HepG2 (cell line): ENCODE results near the gene RBSN. TPM values are rescaled to one million over a fixed set of nuclear protein-coding genes. Genes with fewer than 3 reads are reported as not detected.
A peak's percentile ranks its signal among the peaks of the same experiment; 100 is the strongest.

Experiments used
- ARNT2 ChIP-seq: sonication (generic); formaldehyde crosslinking; IDR thresholded peaks from 2 replicates; pipeline ENCODE4 v1.8.0; 2022; ENCODE audit warnings: mild to moderate bottlenecking, low read depth, missing genetic modification reagents, moderate library complexity
- CENPX ChIP-seq: sonication (generic); formaldehyde crosslinking; IDR thresholded peaks from 2 replicates; pipeline ENCODE4 v1.9.0; 2021; ENCODE audit warnings: mild to moderate bottlenecking, missing genetic modification reagents, moderate library complexity
- ERF ChIP-seq: IDR thresholded peaks from 2 replicates; pipeline ENCODE4 v1.6.1; 2018; ENCODE audit warnings: missing biosample characterization, missing genetic modification reagents
- FOXK1 ChIP-seq: sonication (generic); formaldehyde crosslinking; IDR thresholded peaks from 2 replicates; pipeline ENCODE4 v1.4.0; 2020; ENCODE audit warnings: low read depth, missing genetic modification reagents, borderline replicate concordance
- HOXA9 ChIP-seq: sonication (generic); formaldehyde crosslinking; IDR thresholded peaks from 2 replicates; pipeline ENCODE4 v1.8.1; 2022; ENCODE audit warnings: missing genetic modification reagents, mild to moderate bottlenecking, moderate library complexity, borderline replicate concordance
- KDM6A ChIP-seq: IDR thresholded peaks from 2 replicates; pipeline ENCODE4 v1.6.1; 2016; ENCODE audit warnings: low read depth
- NBN ChIP-seq: fragments of 450-650 bp; conservative IDR thresholded peaks from 2 replicates; pipeline ENCODE4 v1.6.1; 2017
- NCOA5 ChIP-seq: sonication (generic); formaldehyde crosslinking; IDR thresholded peaks from 2 replicates; pipeline ENCODE4 v1.4.0; 2020; ENCODE audit warnings: missing genetic modification reagents
- NFIB ChIP-seq: sonication (generic); formaldehyde crosslinking; IDR thresholded peaks from 2 replicates; pipeline ENCODE4 v1.9.0; 2021; ENCODE audit warnings: missing genetic modification reagents, mild to moderate bottlenecking, borderline replicate concordance
- NR2C2 ChIP-seq: sonication (generic); formaldehyde crosslinking; IDR thresholded peaks from 2 replicates; pipeline ENCODE4 v1.4.0; 2020; ENCODE audit warnings: missing genetic modification reagents, mild to moderate bottlenecking, moderate library complexity, borderline replicate concordance
- NR2F2 ChIP-seq: IDR thresholded peaks from 2 replicates; pipeline ENCODE4 v1.6.1; 2012; ENCODE audit warnings: low read depth, inconsistent platforms, borderline replicate concordance
- POLR2AphosphoS5 ChIP-seq: IDR thresholded peaks from 2 replicates; pipeline ENCODE4 v1.6.1; 2012; ENCODE audit warnings: low read depth, low read length
- SETDB1 ChIP-seq: sonication (generic); formaldehyde crosslinking; IDR thresholded peaks from 2 replicates; pipeline ENCODE4 v1.5.1; 2020; ENCODE audit warnings: missing genetic modification reagents, mild to moderate bottlenecking, borderline replicate concordance
- SOX5 ChIP-seq: IDR thresholded peaks from 2 replicates; pipeline ENCODE4 v1.6.1; 2016; ENCODE audit warnings: borderline replicate concordance
- SP1 ChIP-seq, 2 experiments: fragments of 450-650 bp in 1 of 2; sonication (generic) in 1 of 2; formaldehyde crosslinking in 1 of 2; IDR thresholded peaks; 2 replicates each; pipeline versions ENCODE4 v1.4.0 to v1.6.1; 2016 to 2020; ENCODE audit warnings: missing genetic modification reagents in 1 of 2
- ZKSCAN1 ChIP-seq: fragments of 150-350 bp; IDR thresholded peaks from 2 replicates; pipeline ENCODE4 v1.6.1; 2014; ENCODE audit warnings: low read length
- ZNF232 ChIP-seq: sonication (generic); formaldehyde crosslinking; IDR thresholded peaks from 2 replicates; pipeline ENCODE4 v1.4.0; 2020; ENCODE audit warnings: missing genetic modification reagents, borderline replicate concordance
- ZNF337 ChIP-seq: sonication (generic); formaldehyde crosslinking; IDR thresholded peaks from 2 replicates; pipeline ENCODE4 v1.5.1; 2020; ENCODE audit warnings: missing genetic modification reagents, low read depth, mild to moderate bottlenecking, borderline replicate concordance
- ZNF598 ChIP-seq: sonication (generic); formaldehyde crosslinking; IDR thresholded peaks from 2 replicates; pipeline ENCODE4 v1.5.1; 2020; ENCODE audit warnings: mild to moderate bottlenecking, missing genetic modification reagents, borderline replicate concordance
- ZZZ3 ChIP-seq: sonication (generic); formaldehyde crosslinking; IDR thresholded peaks from 2 replicates; pipeline ENCODE4 v1.4.0; 2020; ENCODE audit warnings: missing genetic modification reagents, mild to moderate bottlenecking, borderline replicate concordance
- polyA plus RNA-seq, 8 experiments: library from polyadenylated mRNA; depleted of rRNA in 3 of 8; stranded (reverse) in 7 of 8; unstranded in 1 of 8; fragments of >200 nt; fragmentation: Illumina TruSeq in 4 of 8; extraction: Trizol in 4 of 8; gene quantifications; 2 replicates each; pipeline versions ENCODE4 v1.2.1 to v1.2.3, GENCODE V29; 2011 to 2016; ENCODE audit warnings: low read depth in 4 of 8, missing spikeins in 1 of 8, mixed read lengths in 1 of 8; ENCODE audit not compliant: insufficient read depth in 1 of 8
- total RNA-seq, 5 experiments: library from RNA; depleted of rRNA; stranded (reverse); fragments of >200 nt; fragmentation: Illumina TruSeq; extraction: Trizol; gene quantifications; 2 replicates each; pipeline ENCODE4 v1.2.3, GENCODE V29; 2016; ENCODE audit warnings: low read depth in 1 of 5
- TF ChIP-seq, protein P1 (sequence below): sonication (generic); formaldehyde crosslinking; IDR thresholded peaks from 2 replicates; pipeline ENCODE4 v1.8.1; 2022; ENCODE audit warnings: low read depth, mild to moderate bottlenecking, missing genetic modification reagents
- TF ChIP-seq, protein P2 (sequence below): sonication (generic); formaldehyde crosslinking; IDR thresholded peaks from 2 replicates; pipeline ENCODE4 v1.8.1; 2022; ENCODE audit warnings: mild to moderate bottlenecking, missing genetic modification reagents
- TF ChIP-seq, protein P3 (sequence below): IDR thresholded peaks from 2 replicates; pipeline ENCODE4 v1.6.1; 2016; ENCODE audit warnings: missing genetic modification reagents, missing compliant biosample characterization
- TF ChIP-seq, protein P4 (sequence below): sonication (generic); formaldehyde crosslinking; IDR thresholded peaks from 2 replicates; pipeline ENCODE4 v1.4.0; 2020; ENCODE audit warnings: mild to moderate bottlenecking, low read depth, missing genetic modification reagents
- TF ChIP-seq, protein P5 (sequence below): sonication (generic); formaldehyde crosslinking; IDR thresholded peaks from 2 replicates; pipeline ENCODE4 v1.8.0; 2022; ENCODE audit warnings: mild to moderate bottlenecking, missing genetic modification reagents, moderate library complexity

Gene RBSN
- total and polyA plus RNA-seq, 2 of the 13 experiments (the other 11 are each of a cell fraction or from before 2014, with no cell fraction given), result 7.9 to 11.8 TPM

DNA sequence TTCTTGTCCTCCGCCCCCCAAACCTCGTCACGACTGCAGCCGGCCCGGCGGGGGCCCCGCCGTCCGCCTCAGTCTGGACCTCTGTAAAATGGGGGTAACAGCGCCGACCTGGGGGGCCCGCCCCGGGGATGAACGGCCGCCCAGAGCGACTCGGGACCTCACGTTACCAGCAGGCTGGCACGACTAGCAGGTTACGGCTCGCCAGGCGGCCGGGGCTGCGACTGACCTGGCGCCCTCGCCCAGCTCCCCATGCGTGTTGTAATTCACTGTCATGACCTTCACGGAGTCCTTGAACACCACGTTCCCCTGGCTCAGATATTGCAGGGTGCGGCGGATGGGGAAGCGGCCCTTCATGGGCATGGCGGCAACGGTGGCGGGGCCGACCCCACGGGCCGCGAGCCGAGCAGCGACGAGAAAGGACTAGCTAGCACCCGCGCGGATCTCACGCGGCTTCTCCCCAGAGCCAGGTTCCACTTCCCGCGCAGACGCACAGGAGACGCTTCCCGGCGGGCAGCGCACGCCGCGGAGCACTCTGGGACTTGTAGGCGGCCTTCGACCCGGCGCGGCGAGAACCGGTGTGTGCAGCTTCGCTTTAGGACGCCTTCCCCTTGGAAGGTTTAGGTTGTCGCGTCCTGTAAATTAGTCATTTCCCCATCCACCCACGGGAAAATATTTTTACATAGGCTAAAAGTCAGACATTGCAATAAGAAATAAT, 34.0 kb downstream of the RBSN start, which contains the start of gene MRPS25 (continued):
- TF ChIP-seq ZNF337 (CRISPR knock-in tag), result no peak
- TF ChIP-seq, protein P1, sequence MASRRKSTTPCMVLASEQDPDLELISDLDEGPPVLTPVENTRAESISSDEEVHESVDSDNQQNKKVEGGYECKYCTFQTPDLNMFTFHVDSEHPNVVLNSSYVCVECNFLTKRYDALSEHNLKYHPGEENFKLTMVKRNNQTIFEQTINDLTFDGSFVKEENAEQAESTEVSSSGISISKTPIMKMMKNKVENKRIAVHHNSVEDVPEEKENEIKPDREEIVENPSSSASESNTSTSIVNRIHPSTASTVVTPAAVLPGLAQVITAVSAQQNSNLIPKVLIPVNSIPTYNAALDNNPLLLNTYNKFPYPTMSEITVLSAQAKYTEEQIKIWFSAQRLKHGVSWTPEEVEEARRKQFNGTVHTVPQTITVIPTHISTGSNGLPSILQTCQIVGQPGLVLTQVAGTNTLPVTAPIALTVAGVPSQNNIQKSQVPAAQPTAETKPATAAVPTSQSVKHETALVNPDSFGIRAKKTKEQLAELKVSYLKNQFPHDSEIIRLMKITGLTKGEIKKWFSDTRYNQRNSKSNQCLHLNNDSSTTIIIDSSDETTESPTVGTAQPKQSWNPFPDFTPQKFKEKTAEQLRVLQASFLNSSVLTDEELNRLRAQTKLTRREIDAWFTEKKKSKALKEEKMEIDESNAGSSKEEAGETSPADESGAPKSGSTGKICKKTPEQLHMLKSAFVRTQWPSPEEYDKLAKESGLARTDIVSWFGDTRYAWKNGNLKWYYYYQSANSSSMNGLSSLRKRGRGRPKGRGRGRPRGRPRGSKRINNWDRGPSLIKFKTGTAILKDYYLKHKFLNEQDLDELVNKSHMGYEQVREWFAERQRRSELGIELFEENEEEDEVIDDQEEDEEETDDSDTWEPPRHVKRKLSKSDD (CRISPR knock-in tag), result no peak
- no peak for TF ChIP-seq CENPX (CRISPR knock-in tag)
- TF ChIP-seq FOXK1, result peak; percentile 52; the same call in 1 of the 2 replicates
- TF ChIP-seq, protein P2, sequence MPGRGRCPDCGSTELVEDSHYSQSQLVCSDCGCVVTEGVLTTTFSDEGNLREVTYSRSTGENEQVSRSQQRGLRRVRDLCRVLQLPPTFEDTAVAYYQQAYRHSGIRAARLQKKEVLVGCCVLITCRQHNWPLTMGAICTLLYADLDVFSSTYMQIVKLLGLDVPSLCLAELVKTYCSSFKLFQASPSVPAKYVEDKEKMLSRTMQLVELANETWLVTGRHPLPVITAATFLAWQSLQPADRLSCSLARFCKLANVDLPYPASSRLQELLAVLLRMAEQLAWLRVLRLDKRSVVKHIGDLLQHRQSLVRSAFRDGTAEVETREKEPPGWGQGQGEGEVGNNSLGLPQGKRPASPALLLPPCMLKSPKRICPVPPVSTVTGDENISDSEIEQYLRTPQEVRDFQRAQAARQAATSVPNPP, result no peak
- TF ChIP-seq ARNT2 (CRISPR knock-in tag), result peak; percentile 96
- TF ChIP-seq SOX5, result peak; percentile 35
- TF ChIP-seq SETDB1 (CRISPR knock-in tag), result no peak
- TF ChIP-seq NFIB (CRISPR knock-in tag), result no peak
- TF ChIP-seq, protein P3, sequence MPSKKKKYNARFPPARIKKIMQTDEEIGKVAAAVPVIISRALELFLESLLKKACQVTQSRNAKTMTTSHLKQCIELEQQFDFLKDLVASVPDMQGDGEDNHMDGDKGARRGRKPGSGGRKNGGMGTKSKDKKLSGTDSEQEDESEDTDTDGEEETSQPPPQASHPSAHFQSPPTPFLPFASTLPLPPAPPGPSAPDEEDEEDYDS (CRISPR knock-in tag), result peak; percentile 75
- no peak for TF ChIP-seq NCOA5 (CRISPR knock-in tag)
- no peak for TF ChIP-seq ZZZ3
- TF ChIP-seq ZNF232 (CRISPR knock-in tag), result peak; percentile 82; the same call in 1 of the 2 replicates
- peak; percentile 84 for TF ChIP-seq NR2C2 (CRISPR knock-in tag)
- TF ChIP-seq SP1 (IDR thresholded peaks at IDR 0.05), result no peak
- TF ChIP-seq SP1 (CRISPR knock-in tag; IDR thresholded peaks at IDR 0.05), result no peak
- no peak for TF ChIP-seq HOXA9 (CRISPR knock-in tag)
- no peak for TF ChIP-seq KDM6A (CRISPR knock-in tag)
- TF ChIP-seq, protein P4, sequence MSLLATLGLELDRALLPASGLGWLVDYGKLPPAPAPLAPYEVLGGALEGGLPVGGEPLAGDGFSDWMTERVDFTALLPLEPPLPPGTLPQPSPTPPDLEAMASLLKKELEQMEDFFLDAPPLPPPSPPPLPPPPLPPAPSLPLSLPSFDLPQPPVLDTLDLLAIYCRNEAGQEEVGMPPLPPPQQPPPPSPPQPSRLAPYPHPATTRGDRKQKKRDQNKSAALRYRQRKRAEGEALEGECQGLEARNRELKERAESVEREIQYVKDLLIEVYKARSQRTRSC (CRISPR knock-in tag), result no peak
- peak; percentile 87 for TF ChIP-seq ERF (CRISPR knock-in tag)
- TF ChIP-seq ZNF598 (CRISPR knock-in tag), result no peak; the same call in 1 of the 2 replicates
- no peak for TF ChIP-seq NR2F2
- peak; percentile 96 for TF ChIP-seq POLR2AphosphoS5
- no peak for TF ChIP-seq NBN
- TF ChIP-seq, protein P5, sequence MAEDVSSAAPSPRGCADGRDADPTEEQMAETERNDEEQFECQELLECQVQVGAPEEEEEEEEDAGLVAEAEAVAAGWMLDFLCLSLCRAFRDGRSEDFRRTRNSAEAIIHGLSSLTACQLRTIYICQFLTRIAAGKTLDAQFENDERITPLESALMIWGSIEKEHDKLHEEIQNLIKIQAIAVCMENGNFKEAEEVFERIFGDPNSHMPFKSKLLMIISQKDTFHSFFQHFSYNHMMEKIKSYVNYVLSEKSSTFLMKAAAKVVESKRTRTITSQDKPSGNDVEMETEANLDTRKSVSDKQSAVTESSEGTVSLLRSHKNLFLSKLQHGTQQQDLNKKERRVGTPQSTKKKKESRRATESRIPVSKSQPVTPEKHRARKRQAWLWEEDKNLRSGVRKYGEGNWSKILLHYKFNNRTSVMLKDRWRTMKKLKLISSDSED (CRISPR knock-in tag), result no peak
- no peak for TF ChIP-seq ZKSCAN1
